ENCODE results near the gene HGD.

DNA sequence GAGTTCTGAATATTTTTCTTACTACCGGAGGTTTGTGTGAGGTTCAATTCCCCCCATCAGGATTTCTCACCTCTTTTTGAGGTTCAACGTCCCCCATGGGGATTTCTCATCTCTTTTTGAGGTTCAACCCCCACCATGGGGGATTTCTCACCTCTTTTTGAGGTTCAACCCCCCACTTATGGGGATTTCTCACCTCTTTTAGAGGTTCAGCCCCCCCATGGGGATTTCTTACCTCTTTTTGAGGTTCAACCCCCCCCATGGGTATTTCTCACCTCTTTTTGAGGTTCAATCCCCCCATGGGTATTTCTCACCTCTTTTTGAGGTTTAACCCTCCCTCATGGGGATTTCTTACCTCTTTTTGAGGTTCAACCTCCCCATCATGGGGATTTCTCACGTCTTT is 59.6 kb downstream of the HGD start:
- TF ChIP-seq, protein P1, sequence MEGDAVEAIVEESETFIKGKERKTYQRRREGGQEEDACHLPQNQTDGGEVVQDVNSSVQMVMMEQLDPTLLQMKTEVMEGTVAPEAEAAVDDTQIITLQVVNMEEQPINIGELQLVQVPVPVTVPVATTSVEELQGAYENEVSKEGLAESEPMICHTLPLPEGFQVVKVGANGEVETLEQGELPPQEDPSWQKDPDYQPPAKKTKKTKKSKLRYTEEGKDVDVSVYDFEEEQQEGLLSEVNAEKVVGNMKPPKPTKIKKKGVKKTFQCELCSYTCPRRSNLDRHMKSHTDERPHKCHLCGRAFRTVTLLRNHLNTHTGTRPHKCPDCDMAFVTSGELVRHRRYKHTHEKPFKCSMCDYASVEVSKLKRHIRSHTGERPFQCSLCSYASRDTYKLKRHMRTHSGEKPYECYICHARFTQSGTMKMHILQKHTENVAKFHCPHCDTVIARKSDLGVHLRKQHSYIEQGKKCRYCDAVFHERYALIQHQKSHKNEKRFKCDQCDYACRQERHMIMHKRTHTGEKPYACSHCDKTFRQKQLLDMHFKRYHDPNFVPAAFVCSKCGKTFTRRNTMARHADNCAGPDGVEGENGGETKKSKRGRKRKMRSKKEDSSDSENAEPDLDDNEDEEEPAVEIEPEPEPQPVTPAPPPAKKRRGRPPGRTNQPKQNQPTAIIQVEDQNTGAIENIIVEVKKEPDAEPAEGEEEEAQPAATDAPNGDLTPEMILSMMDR (IDR thresholded peaks at IDR 0.05), result no peak
- no peak for TF ChIP-seq POLR2A (IDR thresholded peaks at IDR 0.05)
